GM23338 (cell line): ENCODE data around the gene ADGRB3.

Experiments used
- CREB1 ChIP-seq: fragments of 250-450 bp; sonication (Bioruptor Pico); IDR thresholded peaks from 2 replicates; pipeline ENCODE4 v1.5.0; 2020; ENCODE audit warnings: low read depth, mild to moderate bottlenecking, moderate library complexity
- EZH2 ChIP-seq: fragments of 200-600 bp; sonication (generic); IDR thresholded peaks from one replicate; pipeline ENCODE4 v1.8.0; 2017; ENCODE audit warnings: antibody characterized with exemption, mild to moderate bottlenecking, low read depth; ENCODE audit not compliant: unreplicated experiment
- EZH2phosphoT487 ChIP-seq: fragments of 200-600 bp; sonication (generic); IDR thresholded peaks from one replicate; pipeline ENCODE4 v1.8.1; 2018; ENCODE audit warnings: antibody characterized with exemption; ENCODE audit not compliant: unreplicated experiment
- JUNB ChIP-seq: IDR thresholded peaks from one replicate; pipeline ENCODE4 v1.6.1; 2016; ENCODE audit warnings: antibody characterized with exemption; ENCODE audit not compliant: unreplicated experiment
- POLR2AphosphoS5 ChIP-seq: IDR thresholded peaks from 2 replicates; pipeline ENCODE4 v1.6.1; 2016; ENCODE audit warnings: antibody characterized with exemption, low read depth
- TF ChIP-seq, protein P1 (sequence below), 2 experiments: fragments of 200-600 bp in 1 of 2; sonication (generic) in 1 of 2; conservative IDR thresholded peaks; 2 replicates each; pipeline versions ENCODE4 v1.5.1 to v1.6.1; 2016 to 2017; ENCODE audit warnings: antibody characterized with exemption in 2 of 2, low read depth in 2 of 2, mild to moderate bottlenecking in 2 of 2, moderate library complexity in 1 of 2
- TF ChIP-seq, protein P2 (sequence below): fragments of 250-450 bp; sonication (Bioruptor Pico); IDR thresholded peaks from 2 replicates; pipeline ENCODE4 v1.5.0; 2020; ENCODE audit warnings: mild to moderate bottlenecking, moderate library complexity
- TF ChIP-seq, protein P3 (sequence below): IDR thresholded peaks from one replicate; pipeline ENCODE4 v1.6.1; 2018; ENCODE audit warnings: antibody characterized with exemption; ENCODE audit not compliant: unreplicated experiment

DNA sequence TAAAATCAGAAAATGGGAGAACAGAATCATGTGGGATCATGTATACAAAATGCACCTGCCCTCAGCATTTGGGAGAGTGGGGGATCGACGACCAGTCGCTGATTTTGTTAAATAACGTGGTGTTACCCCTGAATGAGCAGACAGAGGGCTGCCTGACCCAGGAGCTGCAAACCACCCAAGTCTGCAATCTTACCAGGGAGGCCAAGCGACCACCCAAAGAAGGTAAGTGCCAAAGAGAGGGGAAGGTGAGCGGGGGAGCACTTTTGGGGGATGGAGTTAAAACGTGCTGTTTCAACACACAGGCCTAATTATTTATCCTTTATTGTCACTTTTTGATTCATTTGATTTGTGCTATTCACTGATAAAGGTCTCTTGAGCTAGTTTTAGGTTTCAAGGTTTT is 4.1 kb downstream of the ADGRB3 start:
- TF ChIP-seq, protein P1, sequence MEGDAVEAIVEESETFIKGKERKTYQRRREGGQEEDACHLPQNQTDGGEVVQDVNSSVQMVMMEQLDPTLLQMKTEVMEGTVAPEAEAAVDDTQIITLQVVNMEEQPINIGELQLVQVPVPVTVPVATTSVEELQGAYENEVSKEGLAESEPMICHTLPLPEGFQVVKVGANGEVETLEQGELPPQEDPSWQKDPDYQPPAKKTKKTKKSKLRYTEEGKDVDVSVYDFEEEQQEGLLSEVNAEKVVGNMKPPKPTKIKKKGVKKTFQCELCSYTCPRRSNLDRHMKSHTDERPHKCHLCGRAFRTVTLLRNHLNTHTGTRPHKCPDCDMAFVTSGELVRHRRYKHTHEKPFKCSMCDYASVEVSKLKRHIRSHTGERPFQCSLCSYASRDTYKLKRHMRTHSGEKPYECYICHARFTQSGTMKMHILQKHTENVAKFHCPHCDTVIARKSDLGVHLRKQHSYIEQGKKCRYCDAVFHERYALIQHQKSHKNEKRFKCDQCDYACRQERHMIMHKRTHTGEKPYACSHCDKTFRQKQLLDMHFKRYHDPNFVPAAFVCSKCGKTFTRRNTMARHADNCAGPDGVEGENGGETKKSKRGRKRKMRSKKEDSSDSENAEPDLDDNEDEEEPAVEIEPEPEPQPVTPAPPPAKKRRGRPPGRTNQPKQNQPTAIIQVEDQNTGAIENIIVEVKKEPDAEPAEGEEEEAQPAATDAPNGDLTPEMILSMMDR (conservative IDR thresholded peaks at IDR 0.05; ENCODE audit: low read depth in 2 of 2): peak in 1 of 2 experiments; percentile 20; a peak in 1 of 4 replicates
- TF ChIP-seq JUNB: no peak
- TF ChIP-seq EZH2phosphoT487: no peak
- TF ChIP-seq POLR2AphosphoS5: no peak
- no peak for TF ChIP-seq EZH2
- TF ChIP-seq, protein P2, sequence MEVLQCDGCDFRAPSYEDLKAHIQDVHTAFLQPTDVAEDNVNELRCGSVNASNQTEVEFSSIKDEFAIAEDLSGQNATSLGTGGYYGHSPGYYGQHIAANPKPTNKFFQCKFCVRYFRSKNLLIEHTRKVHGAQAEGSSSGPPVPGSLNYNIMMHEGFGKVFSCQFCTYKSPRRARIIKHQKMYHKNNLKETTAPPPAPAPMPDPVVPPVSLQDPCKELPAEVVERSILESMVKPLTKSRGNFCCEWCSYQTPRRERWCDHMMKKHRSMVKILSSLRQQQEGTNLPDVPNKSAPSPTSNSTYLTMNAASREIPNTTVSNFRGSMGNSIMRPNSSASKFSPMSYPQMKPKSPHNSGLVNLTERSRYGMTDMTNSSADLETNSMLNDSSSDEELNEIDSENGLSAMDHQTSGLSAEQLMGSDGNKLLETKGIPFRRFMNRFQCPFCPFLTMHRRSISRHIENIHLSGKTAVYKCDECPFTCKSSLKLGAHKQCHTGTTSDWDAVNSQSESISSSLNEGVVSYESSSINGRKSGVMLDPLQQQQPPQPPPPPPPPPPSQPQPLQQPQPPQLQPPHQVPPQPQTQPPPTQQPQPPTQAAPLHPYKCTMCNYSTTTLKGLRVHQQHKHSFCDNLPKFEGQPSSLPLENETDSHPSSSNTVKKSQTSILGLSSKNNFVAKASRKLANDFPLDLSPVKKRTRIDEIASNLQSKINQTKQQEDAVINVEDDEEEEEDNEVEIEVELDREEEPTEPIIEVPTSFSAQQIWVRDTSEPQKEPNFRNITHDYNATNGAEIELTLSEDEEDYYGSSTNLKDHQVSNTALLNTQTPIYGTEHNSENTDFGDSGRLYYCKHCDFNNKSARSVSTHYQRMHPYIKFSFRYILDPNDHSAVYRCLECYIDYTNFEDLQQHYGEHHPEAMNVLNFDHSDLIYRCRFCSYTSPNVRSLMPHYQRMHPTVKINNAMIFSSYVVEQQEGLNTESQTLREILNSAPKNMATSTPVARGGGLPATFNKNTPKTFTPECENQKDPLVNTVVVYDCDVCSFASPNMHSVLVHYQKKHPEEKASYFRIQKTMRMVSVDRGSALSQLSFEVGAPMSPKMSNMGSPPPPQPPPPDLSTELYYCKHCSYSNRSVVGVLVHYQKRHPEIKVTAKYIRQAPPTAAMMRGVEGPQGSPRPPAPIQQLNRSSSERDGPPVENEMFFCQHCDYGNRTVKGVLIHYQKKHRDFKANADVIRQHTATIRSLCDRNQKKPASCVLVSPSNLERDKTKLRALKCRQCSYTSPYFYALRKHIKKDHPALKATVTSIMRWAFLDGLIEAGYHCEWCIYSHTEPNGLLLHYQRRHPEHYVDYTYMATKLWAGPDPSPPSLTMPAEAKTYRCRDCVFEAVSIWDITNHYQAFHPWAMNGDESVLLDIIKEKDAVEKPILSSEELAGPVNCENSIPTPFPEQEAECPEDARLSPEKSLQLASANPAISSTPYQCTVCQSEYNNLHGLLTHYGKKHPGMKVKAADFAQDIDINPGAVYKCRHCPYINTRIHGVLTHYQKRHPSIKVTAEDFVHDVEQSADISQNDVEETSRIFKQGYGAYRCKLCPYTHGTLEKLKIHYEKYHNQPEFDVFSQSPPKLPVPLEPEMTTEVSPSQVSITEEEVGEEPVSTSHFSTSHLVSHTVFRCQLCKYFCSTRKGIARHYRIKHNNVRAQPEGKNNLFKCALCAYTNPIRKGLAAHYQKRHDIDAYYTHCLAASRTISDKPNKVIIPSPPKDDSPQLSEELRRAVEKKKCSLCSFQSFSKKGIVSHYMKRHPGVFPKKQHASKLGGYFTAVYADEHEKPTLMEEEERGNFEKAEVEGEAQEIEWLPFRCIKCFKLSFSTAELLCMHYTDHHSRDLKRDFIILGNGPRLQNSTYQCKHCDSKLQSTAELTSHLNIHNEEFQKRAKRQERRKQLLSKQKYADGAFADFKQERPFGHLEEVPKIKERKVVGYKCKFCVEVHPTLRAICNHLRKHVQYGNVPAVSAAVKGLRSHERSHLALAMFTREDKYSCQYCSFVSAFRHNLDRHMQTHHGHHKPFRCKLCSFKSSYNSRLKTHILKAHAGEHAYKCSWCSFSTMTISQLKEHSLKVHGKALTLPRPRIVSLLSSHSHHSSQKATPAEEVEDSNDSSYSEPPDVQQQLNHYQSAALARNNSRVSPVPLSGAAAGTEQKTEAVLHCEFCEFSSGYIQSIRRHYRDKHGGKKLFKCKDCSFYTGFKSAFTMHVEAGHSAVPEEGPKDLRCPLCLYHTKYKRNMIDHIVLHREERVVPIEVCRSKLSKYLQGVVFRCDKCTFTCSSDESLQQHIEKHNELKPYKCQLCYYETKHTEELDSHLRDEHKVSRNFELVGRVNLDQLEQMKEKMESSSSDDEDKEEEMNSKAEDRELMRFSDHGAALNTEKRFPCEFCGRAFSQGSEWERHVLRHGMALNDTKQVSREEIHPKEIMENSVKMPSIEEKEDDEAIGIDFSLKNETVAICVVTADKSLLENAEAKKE (CRISPR knock-in tag): no peak
- no peak for TF ChIP-seq CREB1 (CRISPR knock-in tag)
- TF ChIP-seq, protein P3, sequence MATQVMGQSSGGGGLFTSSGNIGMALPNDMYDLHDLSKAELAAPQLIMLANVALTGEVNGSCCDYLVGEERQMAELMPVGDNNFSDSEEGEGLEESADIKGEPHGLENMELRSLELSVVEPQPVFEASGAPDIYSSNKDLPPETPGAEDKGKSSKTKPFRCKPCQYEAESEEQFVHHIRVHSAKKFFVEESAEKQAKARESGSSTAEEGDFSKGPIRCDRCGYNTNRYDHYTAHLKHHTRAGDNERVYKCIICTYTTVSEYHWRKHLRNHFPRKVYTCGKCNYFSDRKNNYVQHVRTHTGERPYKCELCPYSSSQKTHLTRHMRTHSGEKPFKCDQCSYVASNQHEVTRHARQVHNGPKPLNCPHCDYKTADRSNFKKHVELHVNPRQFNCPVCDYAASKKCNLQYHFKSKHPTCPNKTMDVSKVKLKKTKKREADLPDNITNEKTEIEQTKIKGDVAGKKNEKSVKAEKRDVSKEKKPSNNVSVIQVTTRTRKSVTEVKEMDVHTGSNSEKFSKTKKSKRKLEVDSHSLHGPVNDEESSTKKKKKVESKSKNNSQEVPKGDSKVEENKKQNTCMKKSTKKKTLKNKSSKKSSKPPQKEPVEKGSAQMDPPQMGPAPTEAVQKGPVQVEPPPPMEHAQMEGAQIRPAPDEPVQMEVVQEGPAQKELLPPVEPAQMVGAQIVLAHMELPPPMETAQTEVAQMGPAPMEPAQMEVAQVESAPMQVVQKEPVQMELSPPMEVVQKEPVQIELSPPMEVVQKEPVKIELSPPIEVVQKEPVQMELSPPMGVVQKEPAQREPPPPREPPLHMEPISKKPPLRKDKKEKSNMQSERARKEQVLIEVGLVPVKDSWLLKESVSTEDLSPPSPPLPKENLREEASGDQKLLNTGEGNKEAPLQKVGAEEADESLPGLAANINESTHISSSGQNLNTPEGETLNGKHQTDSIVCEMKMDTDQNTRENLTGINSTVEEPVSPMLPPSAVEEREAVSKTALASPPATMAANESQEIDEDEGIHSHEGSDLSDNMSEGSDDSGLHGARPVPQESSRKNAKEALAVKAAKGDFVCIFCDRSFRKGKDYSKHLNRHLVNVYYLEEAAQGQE: no peak
